Activated CD4-positive, alpha-beta T cell treated with anti-CD3 and anti-CD28 coated beads for 48 hours (primary cell): ENCODE results near the gene TRAPPC6A.

Experiments
- DNase-seq: peaks from one replicate; pipeline ENCODE4 v3.0.0-alpha.2; 2020

TRAPPC6A gene

DNA sequence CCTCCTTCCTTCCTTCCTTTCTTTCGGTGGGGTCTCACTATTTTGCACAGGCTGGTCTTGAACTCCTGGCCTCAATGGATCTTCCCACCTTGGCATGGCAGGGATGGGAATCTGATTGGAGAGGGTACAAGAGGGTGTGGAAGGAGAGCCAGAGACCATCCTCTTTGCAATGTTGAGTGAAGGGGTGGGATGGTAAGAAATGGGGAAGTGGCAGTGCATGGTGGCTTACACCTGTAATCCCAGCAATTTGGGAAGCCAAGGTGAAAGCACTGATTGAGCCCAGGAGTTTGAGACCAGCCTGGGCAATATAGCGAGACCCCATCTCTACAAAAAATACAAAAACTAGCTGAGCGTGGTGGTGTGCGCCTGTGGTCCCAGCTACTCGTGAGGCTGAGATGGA, 6.1 kb upstream of the TRAPPC6A start:
- no peak for DNase-seq

DNA sequence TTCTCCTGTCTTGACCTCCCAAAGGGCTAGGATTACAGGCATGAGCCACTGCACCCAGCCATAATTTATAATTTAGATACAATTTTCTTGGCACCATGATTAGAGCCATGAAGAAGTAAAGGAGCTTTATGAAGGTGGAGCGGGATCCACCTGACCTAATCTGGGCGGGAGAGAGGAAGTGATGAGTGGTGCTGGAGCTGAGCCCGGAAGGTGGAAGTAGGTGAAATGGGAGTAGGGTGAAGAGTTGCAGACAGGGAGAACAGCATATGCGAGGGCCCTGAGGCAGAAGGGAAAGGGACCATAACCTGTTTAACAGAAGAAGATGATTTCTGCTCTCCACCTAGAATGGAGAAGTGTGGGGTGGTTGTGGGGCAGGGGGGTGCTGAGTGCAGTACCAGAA, 4.7 kb upstream of the TRAPPC6A start:
- DNase-seq: no peak

DNA sequence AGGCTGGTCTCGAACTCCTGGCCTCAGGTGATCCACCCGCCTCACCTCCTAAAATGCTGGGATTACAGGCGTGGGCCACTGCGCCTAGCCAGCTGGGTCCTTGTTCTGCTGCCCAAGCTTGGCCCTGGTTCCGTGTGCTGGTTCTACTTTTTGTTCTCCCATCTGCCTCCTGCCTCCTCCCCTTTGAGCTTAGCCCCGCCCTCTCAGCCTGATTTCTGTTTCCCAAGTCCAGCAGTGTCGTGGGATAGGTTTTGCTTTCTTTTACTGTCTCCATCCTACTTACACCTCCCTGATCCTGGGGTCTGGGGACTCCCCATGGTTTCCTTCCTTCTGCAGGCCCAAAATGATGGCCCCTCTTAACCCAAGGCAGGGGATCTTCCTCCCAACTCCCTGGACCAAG, 2.9 kb upstream of the TRAPPC6A start:
- DNase-seq: no peak

GRCh38 chr19:45179892-45180370, 1.9 kb upstream of the TRAPPC6A start:
- DNase-seq: no peak

- peak; percentile 60 for DNase-seq
These were observed 1.2 kb upstream of the TRAPPC6A start for GRCh38 chr19:45179072-45179891.

DNA sequence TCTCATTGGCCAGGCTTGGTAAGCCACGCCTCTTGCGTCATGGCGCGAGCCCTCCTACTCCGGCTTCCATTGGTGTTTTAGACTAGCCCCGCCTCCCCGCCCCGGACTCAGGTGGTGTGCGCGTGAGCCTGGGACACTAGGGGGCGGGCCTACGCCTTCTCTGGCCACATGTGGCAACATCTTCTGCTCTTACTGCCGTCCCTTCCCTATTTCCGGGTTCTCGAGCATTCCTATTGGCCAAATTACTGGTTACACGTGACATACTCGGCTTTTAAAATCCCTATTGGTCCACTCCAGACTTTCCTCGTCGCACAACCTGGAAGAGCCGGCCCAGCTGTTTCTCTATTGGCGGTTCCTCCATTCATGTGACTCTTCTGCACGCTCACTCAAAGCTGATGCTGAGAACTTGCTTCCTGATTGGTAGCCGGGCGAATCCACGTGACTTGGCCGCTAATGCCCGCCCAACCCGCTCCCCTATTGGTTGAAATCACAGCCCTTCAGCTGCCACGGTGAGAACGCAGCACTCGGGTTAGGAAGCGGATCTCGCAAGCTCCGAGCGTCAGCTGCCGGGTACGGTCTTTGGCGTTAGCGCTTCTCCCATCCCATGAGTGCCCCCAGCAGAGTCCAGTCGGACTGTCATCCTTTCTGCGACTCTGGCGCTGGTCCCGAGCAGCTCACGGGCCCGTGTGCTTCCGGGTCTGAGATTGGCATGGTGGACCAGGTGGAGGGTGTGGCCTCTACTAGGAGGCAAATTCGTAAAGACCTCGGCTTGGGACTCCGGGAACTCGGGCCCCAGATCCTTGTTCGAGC, 430 bp upstream of the TRAPPC6A start, which contains the start of gene BLOC1S3:
BLOC1S3 (plus strand) TSS at position 523 of the 810 bp plus-strand sequence. CDS start 513 bp downstream, outside the sequence.
- peak; percentile 100 for DNase-seq

DNA sequence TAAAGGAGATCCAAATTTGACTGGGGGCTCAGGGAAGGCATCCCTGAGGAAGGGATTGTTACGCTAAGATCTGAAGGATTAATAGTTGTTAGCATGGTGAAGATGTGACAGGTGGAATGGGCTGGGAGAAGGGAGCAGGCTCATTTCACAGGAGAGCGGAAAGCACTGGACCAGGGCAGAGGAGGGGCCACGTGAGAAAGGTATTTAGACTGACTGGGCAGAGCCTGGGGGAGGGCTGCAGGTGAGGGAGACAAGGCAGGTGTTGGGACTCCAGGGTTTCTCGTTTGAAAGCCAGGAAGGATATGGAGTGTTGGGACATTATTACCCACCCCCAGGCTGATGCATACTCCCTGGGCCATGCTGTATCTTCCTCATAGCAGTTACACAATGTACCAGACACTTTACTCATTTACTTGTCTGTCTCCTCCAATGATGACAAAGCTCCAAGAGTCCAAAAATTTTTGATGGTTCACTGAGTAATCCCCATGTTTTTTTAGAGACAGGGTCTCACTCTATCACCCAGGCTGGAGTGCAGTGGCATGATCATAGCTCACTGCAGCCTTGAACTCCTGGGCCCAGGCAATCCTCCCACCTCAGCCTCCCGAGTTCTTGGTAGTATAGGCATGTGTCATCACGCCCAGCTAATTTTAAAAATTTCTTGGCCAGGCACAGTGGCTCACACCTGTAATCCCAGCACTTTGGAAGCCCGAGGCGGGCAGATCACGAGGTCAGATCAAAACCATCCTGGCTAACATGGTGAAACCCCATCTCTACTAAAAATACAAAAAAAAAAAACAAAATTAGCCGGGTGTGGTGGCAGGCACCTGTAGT, 2.3 kb downstream of the TRAPPC6A start:
- DNase-seq: no peak

DNA sequence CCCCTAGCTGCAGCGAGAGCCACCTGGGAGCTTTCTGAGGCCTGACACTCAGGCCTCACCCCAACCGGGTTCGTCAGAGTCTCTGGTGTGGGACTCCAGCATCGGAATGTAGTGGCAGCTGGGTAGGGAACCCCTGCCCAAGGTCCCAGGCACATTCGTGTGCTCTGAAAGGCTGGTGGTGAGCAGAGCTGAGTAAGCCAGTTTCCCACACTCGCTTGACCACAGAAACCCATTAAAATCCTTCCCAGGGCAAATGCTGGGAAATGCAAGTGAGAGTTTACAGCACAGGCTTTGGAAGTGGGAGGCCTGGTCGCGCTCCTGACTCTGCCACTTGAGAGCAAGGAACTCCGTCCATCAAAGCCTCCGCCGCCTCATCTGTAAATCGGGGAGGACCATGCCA, 4.2 kb downstream of the TRAPPC6A start:
- DNase-seq: no peak

GRCh38 chr19:45172611-45173208, 5.3 kb downstream of the TRAPPC6A start:
- no peak for DNase-seq

GRCh38 chr19:45172173-45172572, 5.9 kb downstream of the TRAPPC6A start:
- DNase-seq: peak; percentile 31

DNA sequence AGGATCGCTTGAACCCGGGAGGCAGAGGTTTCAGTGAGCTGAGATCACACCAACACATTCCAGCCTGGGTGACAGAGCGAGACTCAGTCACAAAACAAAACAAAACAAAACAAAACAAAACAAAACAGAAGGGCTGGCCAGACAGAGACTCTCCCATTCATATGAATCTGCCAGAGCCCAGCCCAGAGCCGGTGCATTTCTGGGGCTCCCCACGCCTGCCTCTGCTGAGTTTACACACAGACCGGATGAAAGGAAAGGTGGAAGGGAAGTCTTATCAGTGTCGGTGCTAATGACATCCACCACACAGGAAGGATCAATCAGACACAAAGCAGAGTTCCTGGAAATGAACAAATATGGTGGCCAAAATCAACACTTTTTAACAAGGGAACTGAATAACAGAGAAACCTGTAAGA, 6.8 kb downstream of the TRAPPC6A start:
- peak; percentile 46 for DNase-seq

DNA sequence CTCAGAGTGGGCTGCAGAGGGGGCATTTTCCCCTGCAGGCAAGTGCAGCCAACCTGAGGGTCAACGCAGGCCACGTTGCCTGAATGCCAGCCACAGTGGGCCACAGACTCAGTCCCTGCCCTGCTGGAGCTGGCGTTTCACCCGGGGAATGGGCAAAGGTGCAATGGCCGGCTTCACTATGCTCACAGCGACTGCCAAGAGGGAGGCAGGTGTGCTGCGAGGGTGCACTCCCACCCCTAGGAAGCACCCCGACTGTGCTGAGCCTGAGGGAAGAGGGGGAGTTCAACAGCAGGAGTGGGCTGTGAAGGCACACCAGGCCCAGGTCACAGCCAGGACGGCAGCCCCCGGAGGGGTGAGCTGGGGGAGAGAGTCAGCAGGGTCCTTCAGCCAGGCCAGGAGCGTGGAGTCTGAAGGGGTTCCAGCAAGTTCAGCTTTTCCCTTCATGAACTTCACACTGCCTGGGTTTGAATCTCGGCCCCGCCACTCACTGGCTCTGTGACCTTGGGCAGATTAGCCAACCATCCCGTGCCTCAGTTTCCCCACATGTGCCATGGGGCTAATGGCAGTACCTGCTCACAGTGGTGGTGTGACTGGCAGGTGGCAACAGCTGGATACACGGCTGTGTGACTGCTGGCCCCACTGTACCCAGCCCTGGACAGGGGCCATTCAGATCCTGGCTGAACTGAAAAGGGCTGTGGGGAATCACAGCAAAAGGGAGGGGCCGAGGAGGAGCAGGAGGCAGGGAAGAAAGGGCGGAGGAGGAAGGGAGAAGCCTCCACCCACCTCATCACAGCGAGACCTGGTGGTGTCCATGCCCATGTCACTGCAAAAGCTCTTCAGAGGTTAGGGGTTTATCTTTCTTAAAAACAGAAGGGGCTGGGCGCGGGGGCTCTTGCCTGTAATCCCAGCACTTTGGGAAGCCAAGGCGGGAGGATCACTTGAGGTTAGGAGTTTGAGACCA, 7.6 kb downstream of the TRAPPC6A start:
- no peak for DNase-seq

DNA sequence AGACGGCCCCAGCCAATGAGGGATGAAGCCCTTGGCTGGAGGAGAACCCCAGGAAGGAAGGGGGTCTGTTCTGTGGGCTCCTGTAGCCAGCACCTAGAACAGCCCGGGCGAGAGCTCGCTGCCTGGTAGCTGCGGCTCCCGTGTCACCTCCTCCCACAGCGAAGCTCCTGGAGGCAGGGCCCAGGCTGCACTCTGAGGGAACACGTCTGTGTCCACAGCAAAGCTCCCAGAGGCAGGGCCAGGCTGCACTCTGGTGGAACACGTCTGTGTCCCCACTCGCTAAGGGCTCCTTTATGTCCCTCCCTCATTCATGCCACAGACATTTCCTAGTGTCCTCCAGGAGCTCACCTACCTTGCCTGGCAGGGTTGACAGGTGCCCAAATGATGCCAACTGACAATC, 8.4 kb downstream of the TRAPPC6A start:
- DNase-seq: no peak

- no peak for DNase-seq
These were observed 9.2 kb downstream of the TRAPPC6A start for GRCh38 chr19:45168767-45169351.

GRCh38 chr19:45166723-45167252, 11.2 kb downstream of the TRAPPC6A start:
- DNase-seq: no peak

- peak; percentile 71 for DNase-seq
These were observed 13.3 kb downstream of the TRAPPC6A start for GRCh38 chr19:45164577-45165335.

- no peak for DNase-seq
These were observed 14.1 kb downstream of the TRAPPC6A start for GRCh38 chr19:45163751-45164460.

DNA sequence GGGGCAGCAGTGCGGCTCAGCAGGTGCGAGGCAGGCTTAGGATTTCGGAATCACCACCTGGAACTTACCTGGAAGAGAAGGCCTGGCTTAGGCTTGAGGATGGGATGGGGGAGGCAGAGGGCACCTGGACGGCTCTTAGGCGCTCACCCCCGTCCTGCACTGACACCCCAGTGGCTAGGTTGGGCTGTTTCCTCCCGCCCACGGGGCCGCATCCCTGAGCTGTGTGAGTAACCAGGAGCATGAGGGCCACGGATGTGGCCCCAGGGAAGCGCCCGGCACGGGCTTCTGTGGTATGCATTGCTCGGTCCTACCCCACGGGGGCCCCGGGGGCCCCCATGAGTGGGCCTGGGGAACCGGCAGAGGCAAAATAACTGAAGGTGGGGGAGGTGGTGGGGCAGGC, 14.9 kb downstream of the TRAPPC6A start:
- no peak for DNase-seq

GRCh38 chr19:45162608-45163143, 15.4 kb downstream of the TRAPPC6A start:
- DNase-seq: no peak
